Measurements from ENCODE around the gene SIGLEC12. TPM values are rescaled to one million over a fixed set of nuclear protein-coding genes. Genes with fewer than 3 reads are reported as not detected.

Gene SIGLEC12
- total and polyA plus RNA-seq, 2 donors (not counting 3 experiments of a cell fraction or from before 2014, with no cell fraction given), result not detected

- H3K27me3 ChIP-seq (ENCODE audit: control insufficient read depth in 2 of 2, insufficient read depth in 2 of 2, low read length in 2 of 2), result peaks cover 0 to 19% of the 10 kb centered on the region in 2 experiments
- CTCF ChIA-PET, result no interaction called here
- H3K9me1 ChIP-seq (replicated peaks; ENCODE audit: control insufficient read depth, extremely low read depth, insufficient read depth, low read length), result no peaks in the 10 kb centered on the region
- no peak within 1 kb of the TSS for H3K27ac ChIP-seq (ENCODE audit: insufficient read depth, low read depth, low read length)
- dilution Hi-C loops (cut with MboI; ENCODE audit: extremely low pct_ligation_motif_present, low sequenced_read_pairs), result no loop called here
- no peaks in the 10 kb centered on the region for H3K79me2 ChIP-seq (ENCODE audit: control insufficient read depth, insufficient read depth, low read length)
- intact Hi-C loops (cut with micrococcal nuclease), result no loop called here
- no peak within 1 kb of the TSS for H2AFZ ChIP-seq (ENCODE audit: low read depth, low read length)
- no peak for FAIRE-seq
- POLR2A ChIA-PET, result no interaction called here
- no peak within 1 kb of the TSS for H3K9ac ChIP-seq (replicated peaks; ENCODE audit: extremely low read depth, insufficient read depth, low read length)
- BruUV-seq (replicated peaks), result no TSS peak
- no peaks in the 10 kb centered on the region for H4K20me1 ChIP-seq (replicated peaks; ENCODE audit: control insufficient read depth, extremely low read depth, insufficient read depth, low read length)
- TF ChIP-seq MYC (IDR thresholded peaks at IDR 0.05; ENCODE audit: low read depth, low read length) (no peak), GATA2 (IDR thresholded peaks at IDR 0.05; ENCODE audit: insufficient read depth, insufficient read length, low read depth, low read length) (no peak), JUN (IDR thresholded peaks at IDR 0.05; ENCODE audit: borderline replicate concordance, insufficient read depth, insufficient read length, low read depth) (no peak), POLR2AphosphoS5 (IDR thresholded peaks at IDR 0.05; ENCODE audit: insufficient read depth, low read depth, low read length) (no peak), EZH2 (IDR thresholded peaks at IDR 0.05; ENCODE audit: borderline replicate concordance, low read depth, low read length, severe bottlenecking) (no peak)
- TF ChIP-seq, protein P1, sequence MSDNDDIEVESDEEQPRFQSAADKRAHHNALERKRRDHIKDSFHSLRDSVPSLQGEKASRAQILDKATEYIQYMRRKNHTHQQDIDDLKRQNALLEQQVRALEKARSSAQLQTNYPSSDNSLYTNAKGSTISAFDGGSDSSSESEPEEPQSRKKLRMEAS (IDR thresholded peaks at IDR 0.05; ENCODE audit: insufficient read depth, insufficient read length), result no peak
- TF ChIP-seq, protein P2, sequence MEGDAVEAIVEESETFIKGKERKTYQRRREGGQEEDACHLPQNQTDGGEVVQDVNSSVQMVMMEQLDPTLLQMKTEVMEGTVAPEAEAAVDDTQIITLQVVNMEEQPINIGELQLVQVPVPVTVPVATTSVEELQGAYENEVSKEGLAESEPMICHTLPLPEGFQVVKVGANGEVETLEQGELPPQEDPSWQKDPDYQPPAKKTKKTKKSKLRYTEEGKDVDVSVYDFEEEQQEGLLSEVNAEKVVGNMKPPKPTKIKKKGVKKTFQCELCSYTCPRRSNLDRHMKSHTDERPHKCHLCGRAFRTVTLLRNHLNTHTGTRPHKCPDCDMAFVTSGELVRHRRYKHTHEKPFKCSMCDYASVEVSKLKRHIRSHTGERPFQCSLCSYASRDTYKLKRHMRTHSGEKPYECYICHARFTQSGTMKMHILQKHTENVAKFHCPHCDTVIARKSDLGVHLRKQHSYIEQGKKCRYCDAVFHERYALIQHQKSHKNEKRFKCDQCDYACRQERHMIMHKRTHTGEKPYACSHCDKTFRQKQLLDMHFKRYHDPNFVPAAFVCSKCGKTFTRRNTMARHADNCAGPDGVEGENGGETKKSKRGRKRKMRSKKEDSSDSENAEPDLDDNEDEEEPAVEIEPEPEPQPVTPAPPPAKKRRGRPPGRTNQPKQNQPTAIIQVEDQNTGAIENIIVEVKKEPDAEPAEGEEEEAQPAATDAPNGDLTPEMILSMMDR (IDR thresholded peaks at IDR 0.05; ENCODE audit: extremely low read depth in 1 of 2, insufficient read depth in 1 of 2, low read depth in 1 of 2, low read length in 2 of 2), result no peak
- H3K4me1 ChIP-seq (ENCODE audit: control insufficient read depth, extremely low read depth, insufficient read depth, low read length), result no peaks in the 10 kb centered on the region
- DNase-seq (ENCODE audit: low read depth, low spot score), result no peak
- H3K9me3 ChIP-seq (replicated peaks; ENCODE audit: control insufficient read depth, insufficient read depth, low read length), result no peaks in the 10 kb centered on the region
- no peak within 1 kb of the TSS for H3K4me2 ChIP-seq (ENCODE audit: insufficient read depth, low read length)
- no peak within 1 kb of the TSS for H3K4me3 ChIP-seq (replicated peaks in 1 of 3; ENCODE audit: insufficient read depth in 1 of 3, low read depth in 1 of 3, low read length in 3 of 3)
- no peaks in the 10 kb centered on the region for H3K36me3 ChIP-seq (ENCODE audit: control insufficient read depth in 2 of 2, extremely low read depth in 1 of 2, insufficient read depth in 2 of 2, low read length in 2 of 2)
These were observed 30.0 kb upstream of the SIGLEC12 start, which contains the start of gene SIGLEC6 for GRCh38 chr19:51531349-51532315. SIGLEC6 (minus strand) TSS chr19:51531670; CDS start chr19:51531648, 22 bp downstream.
